Mucosa of rectum (tissue), 2 donors: ENCODE data around the gene SNTA1.

Experiments used
- H3K27ac ChIP-seq, 2 donors: one replicate each; pipeline ENCODE4 v1.7.0; 2013; ENCODE audit warnings: inconsistent platforms in 2 of 2, low read depth in 2 of 2, low read length in 2 of 2
- H3K27me3 ChIP-seq, 2 donors: one replicate each; pipeline ENCODE4 v1.7.0; 2013; ENCODE audit warnings: low read length in 2 of 2; ENCODE audit not compliant: control insufficient read depth in 2 of 2, insufficient read depth in 2 of 2
- H3K36me3 ChIP-seq, 2 donors: one replicate each; pipeline ENCODE4 v1.7.0; 2013; ENCODE audit warnings: low read length in 2 of 2; ENCODE audit not compliant: control insufficient read depth in 2 of 2, insufficient read depth in 2 of 2
- H3K4me1 ChIP-seq, 2 donors: one replicate each; pipeline ENCODE4 v1.7.0; 2013; ENCODE audit warnings: low read length in 2 of 2, mild to moderate bottlenecking in 1 of 2; ENCODE audit not compliant: control insufficient read depth in 2 of 2, insufficient read depth in 2 of 2
- H3K4me3 ChIP-seq, 2 donors: one replicate each; pipeline ENCODE4 v1.7.0; 2013; ENCODE audit warnings: low read length in 2 of 2
- H3K9ac ChIP-seq, 2 donors: one replicate each; pipeline ENCODE4 v1.7.0; 2013; ENCODE audit warnings: low read length in 2 of 2, low read depth in 1 of 2, mild to moderate bottlenecking in 1 of 2
- H3K9me3 ChIP-seq, 2 donors: one replicate each; pipeline ENCODE4 v1.7.0; 2013; ENCODE audit warnings: low read length in 2 of 2; ENCODE audit not compliant: control insufficient read depth in 2 of 2
- donor health status: healthy.
- donor health status: Normal muscosa, but diverticular disease.

The SNTA1 gene

DNA sequence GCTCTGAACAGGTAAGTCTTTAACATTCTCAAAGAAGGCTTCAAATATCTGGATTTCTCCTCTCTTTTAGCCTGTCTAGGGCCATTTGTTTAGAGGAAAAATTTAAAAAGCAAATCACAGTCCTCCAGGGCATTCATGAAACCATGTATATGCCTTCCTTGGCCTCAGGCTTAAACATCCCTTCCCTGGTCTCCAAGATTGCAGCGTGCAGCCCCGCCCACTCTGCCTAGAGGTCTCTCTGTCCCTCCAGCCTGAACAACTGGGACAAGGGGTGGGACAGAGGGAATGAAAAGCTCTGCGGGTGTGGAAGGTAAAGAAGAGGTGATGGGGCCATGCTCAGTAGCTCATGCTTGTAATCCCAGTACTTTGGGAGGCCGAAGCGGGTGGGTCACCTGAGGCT, 36.5 kb upstream of the SNTA1 start:
- Histone ChIP-seq H3K27ac (peak overlapping the region in 1 of 2 donors; percentile 21), H3K36me3 (no peaks in the 10 kb centered on the region), H3K27me3 (no peaks in the 10 kb centered on the region), H3K9me3 (no peaks in the 10 kb centered on the region), H3K9ac (no peak overlapping the region), H3K4me1 (peaks cover 11 to 21% of the 10 kb centered on the region in 2 donors), H3K4me3 (no peak overlapping the region)

DNA sequence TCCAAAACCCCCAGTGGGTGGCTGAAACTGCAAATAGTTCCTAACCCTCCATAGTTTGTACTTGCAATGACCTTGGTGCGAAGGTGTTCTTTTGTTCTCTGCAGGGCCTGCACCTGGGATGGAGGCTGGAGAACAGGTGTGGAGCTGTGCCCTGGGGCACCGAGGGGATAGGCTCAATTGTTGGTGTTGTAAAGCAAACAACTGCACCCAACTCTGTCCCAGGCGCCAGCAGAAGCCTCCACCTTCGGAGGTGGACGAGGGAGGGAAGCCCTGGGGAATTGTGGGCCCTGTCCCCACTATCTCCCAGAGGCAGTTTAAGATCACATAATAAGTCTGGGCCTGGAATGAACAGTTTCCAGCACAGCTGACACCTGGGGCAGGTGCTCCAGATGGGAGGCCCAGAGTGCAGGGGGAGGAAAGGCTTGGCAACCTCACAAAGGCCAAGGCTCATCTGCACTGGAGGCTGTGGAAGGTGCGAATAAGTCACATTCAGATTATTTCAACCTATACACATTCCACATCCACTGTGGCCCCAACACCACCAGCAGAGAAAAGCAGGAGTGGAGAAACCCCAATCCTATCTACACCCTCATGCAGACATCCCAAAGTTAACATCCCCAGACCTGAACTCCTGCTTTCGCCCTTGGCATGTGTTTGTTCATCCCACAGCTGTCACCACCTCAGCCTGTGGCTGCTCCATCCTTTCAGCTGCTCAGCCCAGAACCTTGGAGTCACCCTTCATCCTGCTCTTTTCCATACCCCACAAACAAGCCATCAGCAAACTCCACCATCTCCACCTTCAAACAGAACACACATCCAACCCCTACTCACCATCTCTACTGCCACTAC, 34.0 kb upstream of the SNTA1 start:
- H3K9ac ChIP-seq: peak overlapping the region in 1 of 2 donors; percentile 47

DNA sequence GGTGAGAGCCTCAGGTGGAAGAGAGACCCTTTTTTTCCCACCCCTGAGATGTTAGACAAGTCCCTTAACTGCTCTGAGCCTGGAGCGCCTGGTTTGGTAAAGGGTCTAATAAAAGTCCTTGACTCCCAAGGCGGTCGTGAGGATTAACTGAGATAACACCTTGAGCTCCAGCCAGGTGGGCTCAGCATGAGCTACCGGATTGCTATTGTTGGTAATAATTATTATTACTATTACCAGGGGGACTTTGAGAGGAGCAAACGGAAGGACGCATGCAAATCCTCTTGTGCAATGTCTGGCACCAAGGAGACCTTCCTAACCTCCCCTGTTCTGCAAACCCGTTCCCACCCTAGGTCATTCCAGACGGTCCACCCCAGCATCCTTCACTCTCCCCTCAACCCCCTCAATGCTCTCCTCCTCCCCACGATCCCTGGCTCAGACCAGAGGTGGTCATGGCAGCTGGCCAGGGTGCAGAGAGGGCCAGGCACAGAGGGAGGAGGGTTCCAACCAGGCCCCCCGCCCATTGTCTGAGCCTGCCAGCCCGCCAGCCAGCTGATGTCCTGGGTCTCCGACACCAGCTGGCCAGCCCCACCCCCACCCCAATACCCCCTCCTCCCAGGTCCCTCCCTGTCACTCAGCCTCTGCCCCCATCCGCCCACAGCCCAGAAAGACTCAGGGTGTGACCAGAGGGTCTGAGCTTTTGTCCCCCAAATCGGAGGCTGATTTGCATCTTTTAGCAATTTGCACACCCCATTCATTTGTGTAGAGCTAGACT, 32.0 kb upstream of the SNTA1 start:
- Histone ChIP-seq H3K27ac (no peak overlapping the region), H3K4me1 (peaks cover 11 to 30% of the 10 kb centered on the region in 2 donors), H3K9me3 (no peaks in the 10 kb centered on the region), H3K9ac (no peak overlapping the region), H3K36me3 (no peaks in the 10 kb centered on the region), H3K27me3 (no peaks in the 10 kb centered on the region), H3K4me3 (no peak overlapping the region)

More for the DNA sequence above, 34.0 kb upstream of the SNTA1 start:
- no peaks in the 10 kb centered on the region for H3K36me3 ChIP-seq
- H3K27ac ChIP-seq: peak overlapping the region; percentile 59 to 79
- peaks cover 11 to 30% of the 10 kb centered on the region in 2 donors for H3K4me1 ChIP-seq
- H3K27me3 ChIP-seq: no peaks in the 10 kb centered on the region
- no peaks in the 10 kb centered on the region for H3K9me3 ChIP-seq
- no peak overlapping the region for H3K4me3 ChIP-seq

DNA sequence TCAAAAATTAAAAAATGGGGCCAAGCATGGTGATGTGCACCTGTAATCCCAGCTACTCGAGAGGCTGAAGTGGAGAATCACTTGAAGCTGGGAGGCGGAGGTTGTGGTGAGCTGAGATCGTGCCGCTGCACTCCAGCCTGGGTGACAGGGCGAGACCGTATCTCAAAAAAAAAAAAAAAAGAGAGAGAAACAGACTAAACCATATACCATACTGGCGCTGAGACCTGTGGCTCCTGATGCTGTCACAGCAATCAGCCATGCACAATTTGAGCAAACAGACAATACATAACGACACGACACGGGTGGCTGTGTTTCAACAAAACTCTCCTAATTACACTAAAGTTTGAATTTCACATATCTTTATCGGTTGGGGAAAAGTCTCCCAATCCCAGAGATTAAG, 31.4 kb upstream of the SNTA1 start:
- Histone ChIP-seq H3K27me3 (no peaks in the 10 kb centered on the region), H3K36me3 (no peaks in the 10 kb centered on the region), H3K27ac (no peak overlapping the region), H3K4me1 (peaks cover 10 to 30% of the 10 kb centered on the region in 2 donors), H3K9ac (no peak overlapping the region), H3K4me3 (no peak overlapping the region), H3K9me3 (no peaks in the 10 kb centered on the region)

DNA sequence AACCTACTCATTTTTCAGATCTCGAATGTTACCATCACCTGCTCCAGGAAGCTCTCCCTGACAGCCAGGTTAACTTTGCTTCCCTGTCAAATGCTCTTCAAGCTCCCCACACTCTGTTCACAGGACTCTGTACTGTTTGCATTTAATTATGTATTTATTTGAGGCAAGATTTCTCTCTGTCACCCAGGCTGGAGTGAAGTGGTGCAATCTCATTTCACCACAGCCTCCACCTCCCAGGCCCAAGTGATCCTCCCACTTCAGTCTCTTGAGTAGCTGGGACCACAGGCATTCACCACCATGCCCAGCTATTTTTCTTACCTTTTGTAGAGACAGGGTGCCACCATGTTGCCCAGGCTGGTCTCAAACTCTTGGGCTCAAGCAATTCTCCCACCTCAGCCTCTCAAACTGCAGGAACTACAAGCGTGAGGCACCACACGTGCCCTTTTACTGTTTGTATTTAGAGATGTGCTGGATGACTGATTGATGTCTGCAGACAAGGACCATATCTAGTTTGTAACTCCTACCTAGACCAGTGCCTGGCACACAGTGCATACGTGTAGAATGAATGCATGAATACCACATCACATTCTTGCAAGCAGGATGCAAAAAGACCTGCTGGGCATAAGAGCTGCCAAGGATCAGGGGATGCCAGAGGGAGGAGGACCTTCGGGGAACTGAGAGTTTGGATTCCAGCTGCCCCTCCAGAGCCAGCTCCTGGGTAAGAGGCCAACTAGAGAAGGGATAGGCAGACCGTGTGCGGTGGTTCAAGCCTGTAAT, 30.7 kb upstream of the SNTA1 start:
- Histone ChIP-seq H3K27ac (peak overlapping the region; percentile 23 to 46), H3K36me3 (no peaks in the 10 kb centered on the region), H3K9me3 (no peaks in the 10 kb centered on the region), H3K27me3 (no peaks in the 10 kb centered on the region), H3K4me1 (peaks cover 9 to 30% of the 10 kb centered on the region in 2 donors), H3K4me3 (no peak overlapping the region), H3K9ac (no peak overlapping the region)

DNA sequence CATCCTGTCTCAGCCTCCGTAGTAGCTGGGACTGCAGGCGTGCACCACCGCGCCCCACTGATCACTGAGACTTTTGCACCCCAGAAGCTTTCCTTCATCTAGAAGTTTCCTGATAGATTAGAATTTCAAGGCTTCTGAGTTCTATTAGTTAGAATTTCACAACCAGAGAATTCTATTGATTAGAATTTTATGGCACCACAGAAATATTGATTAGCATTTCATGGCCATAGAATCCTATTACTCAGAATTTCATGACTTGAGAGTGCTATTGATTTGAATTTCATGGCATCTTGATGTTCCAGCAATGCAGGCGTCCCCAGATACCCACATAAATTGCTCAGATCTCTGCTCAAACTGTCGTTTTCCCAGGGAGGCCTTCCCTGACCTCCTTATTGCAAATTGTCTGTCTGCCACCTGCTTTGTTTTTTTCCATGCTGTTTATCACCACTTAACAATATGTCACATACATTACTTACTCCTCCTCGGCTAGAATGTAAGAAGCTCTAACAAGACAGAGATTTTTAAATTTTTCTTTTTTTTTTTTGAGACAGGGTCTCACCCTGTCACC, 29.4 kb upstream of the SNTA1 start:
- Histone ChIP-seq H3K36me3 (no peaks in the 10 kb centered on the region), H3K27me3 (no peaks in the 10 kb centered on the region), H3K4me3 (no peak overlapping the region), H3K9ac (no peak overlapping the region), H3K27ac (no peak overlapping the region), H3K4me1 (peaks cover 9 to 27% of the 10 kb centered on the region in 2 donors), H3K9me3 (no peaks in the 10 kb centered on the region)

DNA sequence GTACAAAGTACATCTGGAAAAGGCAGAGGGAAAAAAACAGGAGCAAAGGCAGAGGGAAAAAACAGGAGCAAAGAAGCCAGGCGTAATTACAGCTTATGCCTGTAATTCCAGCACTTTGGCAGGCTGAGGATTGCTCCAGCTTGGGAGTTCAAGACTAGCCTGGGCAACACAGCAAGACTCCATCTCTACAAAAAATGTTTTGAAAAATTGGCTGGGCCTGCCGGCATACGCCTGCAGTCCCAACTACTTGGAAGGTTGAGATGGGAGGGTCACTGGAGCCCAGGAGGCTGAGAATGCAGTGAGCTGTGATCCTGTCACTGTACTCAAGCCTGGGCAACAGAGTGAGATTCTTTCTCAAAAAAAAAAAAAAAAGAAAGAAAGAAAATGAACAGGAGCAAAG, 27.3 kb upstream of the SNTA1 start:
- no peak overlapping the region for H3K9ac ChIP-seq

DNA sequence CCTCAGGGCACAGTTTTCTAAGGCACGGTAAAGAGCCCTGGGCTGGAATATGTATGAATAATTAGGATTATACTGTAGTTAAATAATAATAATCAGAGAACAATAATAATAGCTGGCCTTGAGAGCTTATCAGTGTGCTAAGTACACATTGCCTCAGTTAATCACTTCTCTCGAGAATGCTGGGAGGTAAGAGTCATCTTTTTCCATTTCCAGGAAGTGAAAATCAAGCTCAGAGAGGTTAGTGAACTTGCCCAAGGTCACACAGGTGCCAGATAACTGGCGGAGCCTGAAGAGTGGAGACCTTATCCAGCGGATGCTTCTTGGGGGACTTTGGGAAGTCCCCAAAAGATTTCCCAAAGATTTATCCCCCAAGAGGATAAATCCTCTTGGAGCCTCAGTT, 26.9 kb upstream of the SNTA1 start:
- H3K4me1 ChIP-seq: peaks cover 1 to 13% of the 10 kb centered on the region in 2 donors
- no peak overlapping the region for H3K4me3 ChIP-seq
- no peak overlapping the region for H3K9ac ChIP-seq
- no peaks in the 10 kb centered on the region for H3K27me3 ChIP-seq
- no peaks in the 10 kb centered on the region for H3K36me3 ChIP-seq
- no peaks in the 10 kb centered on the region for H3K9me3 ChIP-seq
- no peak overlapping the region for H3K27ac ChIP-seq

More for the DNA sequence above, 27.3 kb upstream of the SNTA1 start:
- no peaks in the 10 kb centered on the region for H3K36me3 ChIP-seq
- H3K4me1 ChIP-seq: peaks cover 4 to 16% of the 10 kb centered on the region in 2 donors
- no peaks in the 10 kb centered on the region for H3K27me3 ChIP-seq
- no peaks in the 10 kb centered on the region for H3K9me3 ChIP-seq
- no peak overlapping the region for H3K27ac ChIP-seq
- H3K4me3 ChIP-seq: no peak overlapping the region

DNA sequence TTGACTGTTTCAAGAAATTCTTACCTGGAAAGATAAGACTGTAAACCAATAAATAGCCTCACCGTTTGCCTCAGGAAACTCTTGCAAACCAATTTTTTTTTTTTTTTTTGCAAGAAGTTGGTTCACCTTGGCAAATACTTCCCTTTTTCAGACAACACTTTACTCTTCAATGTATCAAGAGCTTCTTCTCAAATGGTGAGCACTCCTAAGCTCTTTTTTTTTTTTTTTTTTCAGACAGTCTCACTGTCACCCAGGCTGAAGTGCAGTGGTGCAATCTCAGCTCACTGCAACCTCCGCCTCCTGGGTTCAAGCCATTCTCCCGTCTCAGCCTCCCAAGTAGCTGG, 22.7 kb upstream of the SNTA1 start:
- Histone ChIP-seq H3K9ac (no peak overlapping the region), H3K27ac (no peak overlapping the region), H3K27me3 (no peaks in the 10 kb centered on the region), H3K9me3 (no peaks in the 10 kb centered on the region), H3K4me1 (no peaks in the 10 kb centered on the region), H3K4me3 (no peak overlapping the region), H3K36me3 (no peaks in the 10 kb centered on the region)
